ENCODE results near the gene TRIM14. TPM values are rescaled to one million over a fixed set of nuclear protein-coding genes. Genes with fewer than 3 reads are reported as not detected.
"Not testable (repeated sequence)": the region's sequence is repeated elsewhere in the genome, so short reads cannot be mapped to it uniquely, and the experiment has no call there.

Gene TRIM14
- total RNA-seq, 1 experiment from 2014 or later, result 34.2 TPM

GRCh38 chr9:98049288-98050072 lies 69.5 kb downstream of the TRIM14 start:
- DNase-seq (ENCODE audit: low spot score), result no peak

GRCh38 chr9:98047002-98047401 lies 72.0 kb downstream of the TRIM14 start:
- DNase-seq (ENCODE audit: low spot score), result no peak

GRCh38 chr9:98046180-98046543 lies 72.9 kb downstream of the TRIM14 start:
- no peak for DNase-seq (ENCODE audit: low spot score)

DNA sequence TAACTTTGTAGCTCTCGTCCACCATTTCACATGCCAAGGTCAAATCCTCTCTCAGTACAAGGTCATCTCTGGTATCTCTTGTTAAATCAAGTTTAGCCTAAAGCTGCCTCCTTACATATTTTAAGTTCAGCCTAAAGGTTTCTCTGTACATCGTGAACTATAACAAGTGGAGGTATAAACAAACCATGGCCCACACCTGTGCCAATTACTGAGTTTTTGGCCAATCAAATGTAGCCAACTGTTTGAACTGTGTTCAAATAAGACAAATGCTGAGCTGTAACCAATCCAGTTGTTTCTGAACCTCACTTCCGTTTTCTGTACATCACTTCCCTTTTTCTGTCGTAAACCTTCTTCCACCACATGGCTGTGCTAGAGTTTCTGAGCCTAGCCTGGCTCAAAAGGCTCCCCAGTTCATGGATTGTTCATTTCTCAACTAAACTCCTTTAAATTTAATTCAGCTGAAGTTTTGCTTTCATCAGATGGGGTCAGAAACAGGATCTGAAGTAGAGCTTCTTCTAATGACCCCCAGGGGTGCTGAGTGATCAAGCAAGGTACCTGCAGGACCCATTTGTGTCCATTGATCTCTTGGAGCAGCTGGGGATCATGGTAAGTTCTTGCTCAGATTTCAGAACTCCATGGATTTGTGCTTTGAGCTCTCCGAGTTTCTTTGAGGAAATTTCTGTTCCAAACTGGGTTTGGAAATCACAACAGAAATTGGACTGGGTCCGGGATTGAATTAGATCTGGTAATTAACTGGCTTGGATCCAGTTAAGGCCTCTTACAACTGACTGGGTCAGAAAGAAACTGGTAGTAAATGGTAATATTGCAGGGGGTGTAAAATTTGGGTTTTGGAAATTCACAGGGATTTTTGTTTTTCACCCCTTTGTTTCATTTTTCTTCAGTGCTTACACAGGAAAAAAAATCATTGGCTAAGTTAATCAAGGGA lies 73.5 kb downstream of the TRIM14 start:
- peak; percentile 27 for DNase-seq (ENCODE audit: low spot score)

- no peak for DNase-seq (ENCODE audit: low spot score)
These were observed 75.1 kb downstream of the TRIM14 start for GRCh38 chr9:98043915-98044314.

- no peak for DNase-seq (ENCODE audit: low spot score)
These were observed 78.8 kb downstream of the TRIM14 start for GRCh38 chr9:98040212-98040611.

DNA sequence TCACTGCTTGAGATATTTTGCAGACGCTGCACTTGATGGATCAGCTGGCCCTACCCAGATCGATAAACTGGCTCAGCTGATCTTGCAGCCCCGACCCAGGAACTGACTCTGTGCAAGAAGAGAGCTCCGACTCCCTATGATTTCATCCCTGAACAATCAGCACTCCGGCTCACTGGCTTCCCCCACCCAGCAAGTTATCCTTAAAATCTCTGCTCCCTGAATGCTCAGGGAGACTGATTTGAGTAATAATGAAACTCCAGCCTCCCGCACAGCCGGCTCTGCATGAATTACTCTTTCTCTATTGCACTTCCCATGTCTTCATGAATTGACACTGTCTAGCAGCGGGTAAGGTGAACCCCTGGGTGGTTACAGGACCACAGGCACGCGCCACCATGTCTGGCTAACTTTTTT lies 79.4 kb downstream of the TRIM14 start:
- no peak for DNase-seq (ENCODE audit: low spot score)

DNA sequence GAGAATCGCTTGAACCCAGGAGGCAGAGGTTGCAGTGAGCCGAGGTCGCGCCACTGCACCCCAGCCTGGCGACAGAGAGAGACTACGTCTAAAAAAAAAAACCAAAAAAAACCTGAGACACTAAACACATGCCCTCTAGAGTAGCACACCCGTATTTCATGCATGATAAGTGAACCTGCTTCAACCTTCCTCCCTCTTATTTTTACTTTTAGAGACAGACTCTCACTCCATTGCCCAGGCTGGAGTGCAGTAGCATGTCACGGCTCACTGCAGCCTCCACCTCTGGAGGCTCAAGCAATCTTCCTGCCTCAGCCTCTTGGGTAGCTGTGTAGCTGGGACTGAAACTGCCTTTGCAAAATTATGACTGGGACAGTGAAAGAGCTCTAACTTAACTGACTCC lies 80.1 kb downstream of the TRIM14 start:
- DNase-seq (ENCODE audit: low spot score), result no peak

DNA sequence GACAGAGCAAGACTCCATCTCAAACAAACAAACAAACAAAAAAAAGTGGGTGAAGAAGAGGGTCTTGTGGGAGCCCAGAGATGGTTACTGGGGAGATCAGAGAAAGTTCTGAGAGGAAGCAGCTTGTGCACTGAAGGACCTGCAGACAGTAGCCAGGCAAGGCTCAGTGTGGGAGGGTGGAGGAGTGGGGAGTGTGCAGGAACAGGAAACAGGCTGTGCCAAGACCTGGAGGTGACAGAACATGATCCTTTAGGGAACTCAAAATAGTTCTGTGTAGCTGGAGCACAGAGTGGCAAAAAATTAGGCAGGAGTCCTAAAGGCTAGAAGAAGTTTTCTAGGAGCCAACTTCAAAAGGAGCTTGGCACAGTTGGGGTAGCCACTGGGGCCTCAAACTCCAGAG lies 81.7 kb downstream of the TRIM14 start:
- DNase-seq (ENCODE audit: low spot score), result no peak

DNA sequence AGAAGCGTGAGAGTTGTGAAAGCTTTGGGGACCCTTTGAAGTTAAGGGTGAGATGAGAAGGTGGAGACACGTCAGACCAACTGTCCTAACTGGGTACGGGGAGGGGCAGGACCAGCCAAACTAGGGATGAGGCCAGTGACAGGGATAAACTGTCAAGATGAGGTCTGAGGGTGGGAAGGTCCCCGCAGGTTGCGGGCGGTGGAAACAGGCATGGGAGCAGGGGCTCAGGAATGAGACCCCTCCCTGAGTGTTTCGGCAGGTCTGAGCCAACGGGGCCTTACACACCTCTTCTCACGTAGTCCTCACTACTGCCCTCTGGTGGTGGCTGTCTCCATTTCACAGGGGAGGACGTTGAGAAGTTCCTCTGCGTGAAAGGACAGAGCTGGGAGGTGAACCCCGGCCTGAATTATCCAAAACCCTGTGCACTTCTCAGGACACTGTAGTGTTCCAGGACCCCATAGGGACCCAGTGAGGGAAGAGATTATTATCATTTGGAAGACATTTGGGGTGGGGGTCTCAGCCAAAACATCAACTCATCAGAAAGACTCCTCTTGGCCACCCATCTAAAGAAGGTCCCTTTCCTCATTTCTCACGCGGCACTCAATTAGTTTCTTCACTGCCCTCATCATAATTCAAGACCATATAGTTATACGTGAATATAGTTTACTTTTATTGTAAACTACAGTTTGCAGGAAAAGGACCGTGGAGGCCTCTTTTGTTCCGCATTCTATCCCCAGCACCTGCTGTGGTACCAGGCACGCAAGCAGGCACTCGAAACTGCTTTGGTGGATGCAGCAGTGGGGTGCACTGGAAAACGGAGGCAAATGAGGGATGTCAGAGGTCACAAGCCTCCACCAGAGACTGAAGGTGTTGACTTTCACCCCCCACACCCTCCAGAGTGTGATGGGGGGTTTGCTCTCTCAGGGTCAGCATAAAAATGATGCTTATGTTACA lies 84.2 kb downstream of the TRIM14 start:
- DNase-seq (ENCODE audit: low spot score), result peak; percentile 82

DNA sequence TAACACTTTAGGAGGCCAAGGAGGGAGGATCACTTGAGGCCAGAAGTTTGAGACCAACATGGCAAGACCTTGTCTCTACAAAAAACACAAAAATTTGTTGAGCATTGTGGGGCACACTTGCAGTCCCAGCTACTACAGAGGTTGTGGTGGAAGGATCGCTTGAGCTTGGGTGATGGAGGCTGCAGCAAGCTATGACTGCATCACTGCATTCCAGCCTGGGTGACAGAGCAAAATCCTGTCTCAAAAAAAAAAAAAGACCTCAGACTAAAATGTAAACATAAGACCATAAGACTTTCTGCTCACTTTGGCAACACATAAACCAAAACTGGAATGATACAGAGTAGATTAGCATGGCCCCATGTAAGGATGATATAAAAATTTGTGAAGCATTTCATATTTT lies 87.1 kb downstream of the TRIM14 start:
- no peak for DNase-seq (ENCODE audit: low spot score)

GRCh38 chr9:98031169-98031568 lies 87.9 kb downstream of the TRIM14 start:
- DNase-seq (ENCODE audit: low spot score), result no peak

DNA sequence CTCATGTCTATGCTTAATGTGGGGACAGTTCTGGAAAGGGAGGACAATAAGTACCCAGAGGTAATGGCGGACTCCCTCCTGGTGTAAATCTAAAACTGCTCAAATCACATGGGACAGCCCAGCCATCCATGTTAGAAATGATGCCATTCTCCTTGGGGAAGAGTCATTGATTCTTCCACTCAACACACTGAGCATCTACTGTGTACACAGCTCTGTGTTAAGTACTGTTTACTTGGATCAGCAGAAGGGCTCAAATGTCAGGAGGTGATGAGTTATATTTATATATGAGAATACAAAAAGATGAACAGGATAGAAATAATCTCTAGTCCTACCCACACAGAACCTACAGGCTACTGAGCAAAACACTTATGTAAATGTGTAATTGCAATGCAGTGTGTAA lies 94.3 kb downstream of the TRIM14 start:
- no peak for DNase-seq (ENCODE audit: low spot score)

GRCh38 chr9:98022447-98022846 lies 96.6 kb downstream of the TRIM14 start:
- no peak for DNase-seq (ENCODE audit: low spot score)

- DNase-seq (ENCODE audit: low spot score), result no peak
These were observed 97.5 kb downstream of the TRIM14 start for GRCh38 chr9:98021306-98022040.

GRCh38 chr9:98020476-98021145 lies 98.4 kb downstream of the TRIM14 start:
- DNase-seq (ENCODE audit: low spot score), result no peak

DNA sequence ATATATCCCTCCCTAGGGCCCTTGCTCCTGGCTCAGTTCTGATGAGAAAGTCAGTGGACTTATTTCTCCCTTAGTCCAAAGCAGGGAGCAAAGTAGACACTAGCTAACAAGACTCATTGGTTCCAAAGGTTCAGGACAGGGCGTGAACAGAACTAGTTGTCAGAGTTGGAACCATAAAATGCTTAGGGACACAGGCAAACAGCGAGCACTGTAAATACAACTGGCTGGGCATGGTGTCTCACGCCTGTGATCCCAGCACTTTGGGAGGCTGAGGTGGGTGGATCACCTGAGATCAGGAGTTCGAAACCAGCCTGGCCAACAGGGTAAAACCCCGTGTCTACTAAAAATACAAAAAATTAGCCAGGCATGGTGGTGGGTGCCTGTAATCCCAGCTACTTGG lies 99.2 kb downstream of the TRIM14 start:
- DNase-seq (ENCODE audit: low spot score), result not testable (repeated sequence)
